Esophagus squamous epithelium (tissue), 5 donors: ENCODE results near the gene RMI1. TPM values are rescaled to one million over a fixed set of nuclear protein-coding genes. Genes with fewer than 3 reads are reported as not detected.

Experiments
- DNase-seq: peaks from one replicate; lab custom pipeline; 2025; lab: John Stamatoyannopoulos, UW
- H3K27ac ChIP-seq, 4 donors: fragments of 200-600 bp; sonication (generic); one replicate each; pipeline ENCODE4 v1.5.1; 2016 to 2019; ENCODE audit warnings: mild to moderate bottlenecking in 1 of 4
- H3K27me3 ChIP-seq, 4 donors: fragments of 200-600 bp; sonication (generic); 1 replicate in 3 of 4; 2 replicates in 1 of 4; pipeline versions ENCODE4 v1.5.1 to v1.6.0; 2017 to 2021; ENCODE audit warnings: antibody characterized with exemption in 1 of 4
- H3K36me3 ChIP-seq, 3 donors: fragments of 200-600 bp; sonication (generic); one replicate each; pipeline ENCODE4 v1.5.1; 2016 to 2019
- H3K4me1 ChIP-seq, 3 donors: fragments of 200-600 bp; sonication (generic); one replicate each; pipeline ENCODE4 v1.5.1; 2017 to 2019
- H3K4me3 ChIP-seq, 4 donors: fragments of 200-600 bp; sonication (generic); 1 replicate in 3 of 4; 2 replicates in 1 of 4; pipeline ENCODE4 v1.5.1; 2016 to 2019; ENCODE audit warnings: mild to moderate bottlenecking in 2 of 4, moderate library complexity in 1 of 4
- H3K9me3 ChIP-seq, 3 donors: fragments of 200-600 bp; sonication (generic); one replicate each; pipeline ENCODE4 v1.5.1; 2016 to 2019
- CTCF ChIP-seq, 6 experiments: fragments of 450-650 bp in 4 of 6; fragments of 200-600 bp in 2 of 6; sonication (generic) in 2 of 6; IDR thresholded peaks; one replicate each; pipeline ENCODE4 v1.5.1; 2016 to 2019; ENCODE audit warnings: antibody characterized with exemption in 6 of 6, mild to moderate bottlenecking in 4 of 6, moderate library complexity in 4 of 6
- POLR2A ChIP-seq, 4 donors: fragments of 450-650 bp; IDR thresholded peaks; one replicate each; pipeline ENCODE4 v1.6.1; 2017; ENCODE audit warnings: antibody characterized with exemption in 4 of 4, mild to moderate bottlenecking in 4 of 4, moderate library complexity in 3 of 4
- WGBS, 2 donors: methylation state at CpG; one replicate each; pipeline ENCODE4 v1.1.5; 2018; 5-methylcytosine and 5-hydroxymethylcytosine counted together
- intact Hi-C: fragments of 100-400 bp; cut with DNase I; formaldehyde crosslinking; loops from one replicate; pipeline ENCODE4 v1.15.0; 2022
- total RNA-seq, 4 donors: library from RNA; depleted of rRNA; stranded (reverse); fragments of >200 nt; gene quantifications; one replicate each; pipeline ENCODE4 v1.1.0, GENCODE V29; 2016
- donor health status: DM: yes; HTN: yes; CAD: no.

The RMI1 gene
- total RNA-seq, 4 donors from 2014 or later, result 2.8 to 7.3 (median 5.9) TPM

GRCh38 chr9:83969602-83970001 is 11.0 kb upstream of the RMI1 start:
- no peak for DNase-seq
- WGBS, 2 donors, result 73 to 85% methylated on average over 3 of the region's 3 CpGs
- Histone ChIP-seq H3K4me1 (peaks cover 0 to 33% (median 0%) of the 10 kb centered on the region in 3 donors), H3K4me3 (no peak overlapping the region), H3K27me3 (no peaks in the 10 kb centered on the region), H3K36me3 (peaks cover 20 to 92% (median 61%) of the 10 kb centered on the region in 3 donors), H3K27ac (no peak overlapping the region), H3K9me3 (no peaks in the 10 kb centered on the region)
- intact Hi-C loops, result no loop called here
- no peak for TF ChIP-seq POLR2A (IDR thresholded peaks at IDR 0.05)
- no peak for TF ChIP-seq CTCF (IDR thresholded peaks at IDR 0.05)

- Histone ChIP-seq H3K9me3 (no peaks in the 10 kb centered on the region), H3K4me1 (peaks cover 0 to 46% (median 4%) of the 10 kb centered on the region in 3 donors), H3K36me3 (peaks cover 20 to 100% (median 73%) of the 10 kb centered on the region in 3 donors), H3K27me3 (no peaks in the 10 kb centered on the region), H3K27ac (no peak overlapping the region), H3K4me3 (no peak overlapping the region)
- DNase-seq, result no peak
- TF ChIP-seq CTCF (IDR thresholded peaks at IDR 0.05), result no peak
- TF ChIP-seq POLR2A (IDR thresholded peaks at IDR 0.05), result no peak
- 80 to 84% methylated on average over 6 of the region's 6 CpGs for WGBS, 2 donors
- intact Hi-C loops, result no loop called here
These were observed 9.1 kb upstream of the RMI1 start for GRCh38 chr9:83971485-83971884.

GRCh38 chr9:83972286-83972685 is 8.3 kb upstream of the RMI1 start:
- Histone ChIP-seq H3K36me3 (peaks cover 20 to 100% (median 73%) of the 10 kb centered on the region in 3 donors), H3K4me1 (peaks cover 2 to 54% (median 12%) of the 10 kb centered on the region in 3 donors), H3K4me3 (no peak overlapping the region), H3K9me3 (no peaks in the 10 kb centered on the region), H3K27ac (no peak overlapping the region), H3K27me3 (no peaks in the 10 kb centered on the region)
- no peak for DNase-seq
- intact Hi-C loops, result no loop called here
- 29 to 37% methylated on average over 2 of the region's 2 CpGs for WGBS, 2 donors
- TF ChIP-seq POLR2A (IDR thresholded peaks at IDR 0.05) (no peak), CTCF (IDR thresholded peaks at IDR 0.05) (no peak)

GRCh38 chr9:83975300-83975699 is 5.3 kb upstream of the RMI1 start:
- H3K36me3 ChIP-seq, result peaks cover 20 to 75% (median 53%) of the 10 kb centered on the region in 3 donors
- H3K9me3 ChIP-seq, result no peaks in the 10 kb centered on the region
- 84 to 88% methylated on average over 12 of the region's 12 CpGs for WGBS, 2 donors
- no peak overlapping the region for H3K27ac ChIP-seq
- H3K27me3 ChIP-seq, result no peaks in the 10 kb centered on the region
- no peak overlapping the region for H3K4me3 ChIP-seq
- DNase-seq, result no peak
- H3K4me1 ChIP-seq, result peaks cover 7 to 67% (median 15%) of the 10 kb centered on the region in 3 donors
- TF ChIP-seq POLR2A (IDR thresholded peaks at IDR 0.05) (no peak), CTCF (IDR thresholded peaks at IDR 0.05) (no peak)
- intact Hi-C loops, result no loop called here

- no peak for TF ChIP-seq POLR2A (IDR thresholded peaks at IDR 0.05)
- no peak for TF ChIP-seq CTCF (IDR thresholded peaks at IDR 0.05)
- peaks cover 12 to 64% (median 43%) of the 10 kb centered on the region in 3 donors for H3K36me3 ChIP-seq
These were observed 4.2 kb upstream of the RMI1 start for GRCh38 chr9:83976372-83976771.

More at GRCh38 chr9:83976372-83976771, 4.2 kb upstream of the RMI1 start:
- peaks cover 7 to 70% (median 15%) of the 10 kb centered on the region in 3 donors for H3K4me1 ChIP-seq
- intact Hi-C loops, result no loop called here
- DNase-seq, result no peak
- H3K27me3 ChIP-seq, result no peaks in the 10 kb centered on the region
- H3K9me3 ChIP-seq, result no peaks in the 10 kb centered on the region
- no peak overlapping the region for H3K27ac ChIP-seq
- H3K4me3 ChIP-seq, result no peak overlapping the region
- 46 to 54% methylated on average over 2 of the region's 2 CpGs for WGBS, 2 donors
